H9 (cell line): Measurements from ENCODE around the gene ATP6V1G2. TPM values are rescaled to one million over a fixed set of nuclear protein-coding genes. Genes with fewer than 3 reads are reported as not detected.

Source experiments
- DNase-seq: peaks from one replicate; pipeline ENCODE4 v3.0.0-alpha.2; 2017
- H2AFZ ChIP-seq: one replicate; pipeline ENCODE4 v1.6.1; 2013; ENCODE audit warnings: mild to moderate bottlenecking, low read length, control low read depth, moderate library complexity
- H2AK5ac ChIP-seq: 2 replicates; pipeline ENCODE4 v1.6.1; 2013; ENCODE audit warnings: low read length, control low read depth, mixed read lengths; ENCODE audit not compliant: insufficient read length
- H2BK120ac ChIP-seq: one replicate; pipeline ENCODE4 v1.6.1; 2013; ENCODE audit warnings: low read depth, mild to moderate bottlenecking, low read length, control low read depth, inconsistent platforms; ENCODE audit not compliant: poor library complexity, severe bottlenecking
- H2BK12ac ChIP-seq: 2 replicates; pipeline ENCODE4 v1.6.1; 2013; ENCODE audit warnings: low read length, control low read depth, mixed read lengths, low read depth; ENCODE audit not compliant: insufficient read length
- H2BK15ac ChIP-seq: 2 replicates; pipeline ENCODE4 v1.6.1; 2013; ENCODE audit warnings: low read depth, low read length, control low read depth
- H2BK20ac ChIP-seq: one replicate; pipeline ENCODE4 v1.6.1; 2013; ENCODE audit warnings: low read depth, mild to moderate bottlenecking, low read length, control low read depth, inconsistent platforms; ENCODE audit not compliant: poor library complexity, severe bottlenecking
- H2BK5ac ChIP-seq: 2 replicates; pipeline ENCODE4 v1.6.1; 2013; ENCODE audit warnings: low read length, control low read depth, mixed read lengths; ENCODE audit not compliant: insufficient read length
- H3K14ac ChIP-seq: 2 replicates; pipeline ENCODE4 v1.6.1; 2013; ENCODE audit warnings: low read length, control low read depth; ENCODE audit not compliant: insufficient read depth
- H3K18ac ChIP-seq: 2 replicates; pipeline ENCODE4 v1.6.1; 2013; ENCODE audit warnings: low read depth, mild to moderate bottlenecking, mixed read lengths, low read length, control low read depth; ENCODE audit not compliant: insufficient read length
- H3K23ac ChIP-seq: 2 replicates; pipeline ENCODE4 v1.6.1; 2013; ENCODE audit warnings: low read length, control low read depth, mixed read lengths, low read depth; ENCODE audit not compliant: insufficient read length
- H3K23me2 ChIP-seq: 2 replicates; pipeline ENCODE4 v1.6.1; 2013; ENCODE audit warnings: low read depth, mild to moderate bottlenecking, mixed read lengths, low read length, control low read depth; ENCODE audit not compliant: insufficient read length, poor library complexity, severe bottlenecking
- H3K27ac ChIP-seq: 2 replicates; pipeline ENCODE4 v1.5.1; 2013; ENCODE audit warnings: low read length, control low read depth, mixed read lengths, low read depth; ENCODE audit not compliant: insufficient read length
- H3K27me3 ChIP-seq: 2 replicates; pipeline ENCODE4 v1.6.1; 2013; ENCODE audit warnings: low read length, control low read depth, inconsistent platforms; ENCODE audit not compliant: insufficient read depth
- H3K4ac ChIP-seq: 2 replicates; pipeline ENCODE4 v1.6.1; 2013; ENCODE audit warnings: low read depth, mild to moderate bottlenecking, control low read depth, inconsistent platforms, low read length, moderate library complexity
- H3K4me1 ChIP-seq: 2 replicates; pipeline ENCODE4 v1.6.1; 2013; ENCODE audit warnings: low read length, control low read depth, inconsistent platforms; ENCODE audit not compliant: insufficient read depth
- H3K4me2 ChIP-seq: 2 replicates; pipeline ENCODE4 v1.6.1; 2013; ENCODE audit warnings: low read length, control low read depth, mixed read lengths; ENCODE audit not compliant: insufficient read length, insufficient read depth
- H3K56ac ChIP-seq: 2 replicates; pipeline ENCODE4 v1.6.1; 2013; ENCODE audit warnings: low read depth, mild to moderate bottlenecking, mixed read lengths, low read length, control low read depth; ENCODE audit not compliant: insufficient read length
- H3K79me1 ChIP-seq: 2 replicates; pipeline ENCODE4 v1.6.1; 2013; ENCODE audit warnings: low read depth, mild to moderate bottlenecking, moderate library complexity, low read length, control low read depth, inconsistent platforms; ENCODE audit not compliant: insufficient read depth, poor library complexity, severe bottlenecking
- H3K79me2 ChIP-seq: 2 replicates; pipeline ENCODE4 v1.6.1; 2013; ENCODE audit warnings: low read length, control low read depth, inconsistent platforms; ENCODE audit not compliant: insufficient read depth
- H3K9ac ChIP-seq: 2 replicates; pipeline ENCODE4 v1.6.1; 2013; ENCODE audit warnings: low read length, control low read depth, mixed read lengths; ENCODE audit not compliant: insufficient read length; ENCODE audit errors: extremely low read depth
- H3K9me3 ChIP-seq: one replicate; pipeline ENCODE4 v1.6.1; 2013; ENCODE audit warnings: low read depth, low read length, inconsistent platforms; ENCODE audit not compliant: control insufficient read depth
- H3T11ph ChIP-seq: one replicate; pipeline ENCODE4 v1.6.1; 2013; ENCODE audit warnings: mild to moderate bottlenecking, low read length, control low read depth, inconsistent platforms
- H4K20me1 ChIP-seq: one replicate; pipeline ENCODE4 v1.6.1; 2013; ENCODE audit not compliant: control insufficient read depth, insufficient read length, insufficient read depth
- H4K5ac ChIP-seq: 2 replicates; pipeline ENCODE4 v1.6.1; 2013; ENCODE audit warnings: low read depth, mild to moderate bottlenecking, mixed read lengths, low read length, control low read depth; ENCODE audit not compliant: insufficient read length
- H4K8ac ChIP-seq: replicated peaks from 2 replicates; pipeline ENCODE4 v1.6.1; 2013; ENCODE audit warnings: low read length, control low read depth, mixed read lengths, low read depth; ENCODE audit not compliant: insufficient read length
- H4K91ac ChIP-seq: 2 replicates; pipeline ENCODE4 v1.6.1; 2013; ENCODE audit warnings: low read depth, mild to moderate bottlenecking, moderate library complexity, mixed read lengths, low read length, control low read depth; ENCODE audit not compliant: insufficient read length
- H3K27ac Mint-ChIP-seq, 3 experiments: 2 replicates in 2 of 3; 3 replicates in 1 of 3; pipeline ENCODE4 v1.8.0; 2020 to 2021; ENCODE audit warnings: mixed read lengths in 3 of 3, mild to moderate bottlenecking in 1 of 3, moderate library complexity in 1 of 3
- H3K27me3 Mint-ChIP-seq: 2 replicates; pipeline ENCODE4 v1.8.0; 2021; ENCODE audit warnings: low read depth, mild to moderate bottlenecking, moderate library complexity, mixed read lengths
- H3K36me3 Mint-ChIP-seq, 3 experiments: 2 replicates in 2 of 3; 3 replicates in 1 of 3; pipeline ENCODE4 v1.8.0; 2020 to 2021; ENCODE audit warnings: low read depth in 3 of 3, mixed read lengths in 3 of 3; ENCODE audit not compliant: insufficient read depth in 1 of 3
- H3K4me1 Mint-ChIP-seq, 2 experiments: 2 replicates each; pipeline ENCODE4 v1.8.0; 2020; ENCODE audit warnings: mixed read lengths in 2 of 2
- H3K4me3 Mint-ChIP-seq, 2 experiments: 2 replicates in 1 of 2; 3 replicates in 1 of 2; pipeline ENCODE4 v1.8.0; 2020 to 2021; ENCODE audit warnings: mild to moderate bottlenecking in 2 of 2, mixed read lengths in 2 of 2, moderate library complexity in 1 of 2
- H3K9me3 Mint-ChIP-seq, 2 experiments: 2 replicates in 1 of 2; 3 replicates in 1 of 2; pipeline ENCODE4 v1.8.0; 2020; ENCODE audit warnings: mild to moderate bottlenecking in 2 of 2, mixed read lengths in 2 of 2, moderate library complexity in 1 of 2
- WGBS: extraction: QIAGEN DNeasy Blood & Tissue Kit; methylation state at CpG from one replicate; pipeline ENCODE4 v1.1.7; 2013; ENCODE audit warnings: missing lambda C conversion rate, low lambda C conversion rate, mixed read lengths; ENCODE audit not compliant: insufficient read length; ENCODE audit errors: extremely low coverage; 5-methylcytosine and 5-hydroxymethylcytosine counted together
- total RNA-seq: library from RNA; stranded (reverse); gene quantifications from 2 replicates; pipeline ENCODE4 v1.2.1, GENCODE V29; 2021
- TF ChIP-seq, protein P1 (sequence below): fragments of 200-600 bp; sonication (generic); conservative IDR thresholded peaks from 3 replicates; pipeline ENCODE4 v1.8.0; 2021; ENCODE audit warnings: antibody characterized with exemption, mild to moderate bottlenecking

ATP6V1G2 gene
- total RNA-seq, 1 experiment from 2014 or later, result 3.8 TPM

DNA sequence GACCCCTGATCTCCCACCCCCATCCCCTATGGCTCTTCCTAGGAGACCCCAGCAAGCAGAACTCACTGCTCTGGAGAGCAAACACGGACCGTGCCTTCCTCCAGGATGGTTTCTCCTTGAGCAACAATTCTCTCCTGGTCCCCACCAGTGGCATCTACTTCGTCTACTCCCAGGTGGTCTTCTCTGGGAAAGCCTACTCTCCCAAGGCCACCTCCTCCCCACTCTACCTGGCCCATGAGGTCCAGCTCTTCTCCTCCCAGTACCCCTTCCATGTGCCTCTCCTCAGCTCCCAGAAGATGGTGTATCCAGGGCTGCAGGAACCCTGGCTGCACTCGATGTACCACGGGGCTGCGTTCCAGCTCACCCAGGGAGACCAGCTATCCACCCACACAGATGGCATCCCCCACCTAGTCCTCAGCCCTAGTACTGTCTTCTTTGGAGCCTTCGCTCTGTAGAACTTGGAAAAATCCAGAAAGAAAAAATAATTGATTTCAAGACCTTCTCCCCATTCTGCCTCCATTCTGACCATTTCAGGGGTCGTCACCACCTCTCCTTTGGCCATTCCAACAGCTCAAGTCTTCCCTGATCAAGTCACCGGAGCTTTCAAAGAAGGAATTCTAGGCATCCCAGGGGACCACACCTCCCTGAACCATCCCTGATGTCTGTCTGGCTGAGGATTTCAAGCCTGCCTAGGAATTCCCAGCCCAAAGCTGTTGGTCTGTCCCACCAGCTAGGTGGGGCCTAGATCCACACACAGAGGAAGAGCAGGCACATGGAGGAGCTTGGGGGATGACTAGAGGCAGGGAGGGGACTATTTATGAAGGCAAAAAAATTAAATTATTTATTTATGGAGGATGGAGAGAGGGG, 27.1 kb upstream of the ATP6V1G2 start:
- Histone ChIP-seq H4K5ac (no peak overlapping the region), H3K14ac (no peak overlapping the region), H2BK20ac (no peak overlapping the region), H3K23me2 (peaks cover 3% of the 10 kb centered on the region), H4K8ac (no peak overlapping the region), H3K27me3 (no peaks in the 10 kb centered on the region), H4K20me1 (no peaks in the 10 kb centered on the region), H3T11ph (no peak overlapping the region), H3K4me2 (no peak overlapping the region), H2BK5ac (no peak overlapping the region), H2AK5ac (no peak overlapping the region), H2BK15ac (no peak overlapping the region), H3K9me3 (no peaks in the 10 kb centered on the region), H3K23ac (no peak overlapping the region), H3K79me2 (no peaks in the 10 kb centered on the region), H2BK12ac (no peak overlapping the region), H4K91ac (no peak overlapping the region), H3K4ac (no peak overlapping the region), H2AFZ (no peak overlapping the region), H3K27ac (no peak overlapping the region), H3K18ac (no peak overlapping the region), H3K9ac (no peak overlapping the region), H3K56ac (no peak overlapping the region), H3K79me1 (no peaks in the 10 kb centered on the region), H3K4me1 (no peaks in the 10 kb centered on the region), H2BK120ac (no peak overlapping the region)
- Mint-ChIP-seq H3K36me3 (no peaks in the 10 kb centered on the region), H3K4me3 (no peak overlapping the region; a peak in 1 of 5 replicates), H3K27ac (no peak overlapping the region), H3K9me3 (no peaks in the 10 kb centered on the region; a peak in 1 of 5 replicates), H3K4me1 (peaks cover 11 to 20% of the 10 kb centered on the region in 2 experiments), H3K27me3 (peaks cover 22% of the 10 kb centered on the region)
- no peak for DNase-seq
- WGBS, result no CpG with 5 or more reads among the region's 9 CpGs
- TF ChIP-seq, protein P1, sequence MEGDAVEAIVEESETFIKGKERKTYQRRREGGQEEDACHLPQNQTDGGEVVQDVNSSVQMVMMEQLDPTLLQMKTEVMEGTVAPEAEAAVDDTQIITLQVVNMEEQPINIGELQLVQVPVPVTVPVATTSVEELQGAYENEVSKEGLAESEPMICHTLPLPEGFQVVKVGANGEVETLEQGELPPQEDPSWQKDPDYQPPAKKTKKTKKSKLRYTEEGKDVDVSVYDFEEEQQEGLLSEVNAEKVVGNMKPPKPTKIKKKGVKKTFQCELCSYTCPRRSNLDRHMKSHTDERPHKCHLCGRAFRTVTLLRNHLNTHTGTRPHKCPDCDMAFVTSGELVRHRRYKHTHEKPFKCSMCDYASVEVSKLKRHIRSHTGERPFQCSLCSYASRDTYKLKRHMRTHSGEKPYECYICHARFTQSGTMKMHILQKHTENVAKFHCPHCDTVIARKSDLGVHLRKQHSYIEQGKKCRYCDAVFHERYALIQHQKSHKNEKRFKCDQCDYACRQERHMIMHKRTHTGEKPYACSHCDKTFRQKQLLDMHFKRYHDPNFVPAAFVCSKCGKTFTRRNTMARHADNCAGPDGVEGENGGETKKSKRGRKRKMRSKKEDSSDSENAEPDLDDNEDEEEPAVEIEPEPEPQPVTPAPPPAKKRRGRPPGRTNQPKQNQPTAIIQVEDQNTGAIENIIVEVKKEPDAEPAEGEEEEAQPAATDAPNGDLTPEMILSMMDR, result no peak
